K562 (cell line): ENCODE measurements around the gene FKBP11. TPM values are rescaled to one million over a fixed set of nuclear protein-coding genes. Genes with fewer than 3 reads are reported as not detected.
A peak's percentile ranks its signal among the peaks of the same experiment; 100 is the strongest.

Experiments
- ATF7 ChIP-seq: fragments of 450-650 bp; IDR thresholded peaks from 2 replicates; pipeline ENCODE4 v1.7.1; 2014; ENCODE audit warnings: mild to moderate bottlenecking, moderate library complexity
- BHLHE40 ChIP-seq: IDR thresholded peaks from 2 replicates; pipeline ENCODE4 v1.6.1; 2011; ENCODE audit warnings: low read length, improper control_type of control experiment
- CREM ChIP-seq: IDR thresholded peaks from 2 replicates; pipeline ENCODE4 v1.6.1; 2014; ENCODE audit warnings: antibody characterized with exemption, low read depth
- DPF2 ChIP-seq: fragments of 450-650 bp; IDR thresholded peaks from 2 replicates; pipeline ENCODE4 v1.6.1; 2016
- FOXA3 ChIP-seq, 2 experiments: fragments of 450-650 bp in 1 of 2; sonication (generic) in 1 of 2; formaldehyde crosslinking; IDR thresholded peaks in 1 of 2; conservative IDR thresholded peaks in 1 of 2; 2 replicates each; pipeline versions ENCODE4 v1.4.0 to v1.8.0; 2020 to 2022; ENCODE audit warnings: mild to moderate bottlenecking in 2 of 2, missing genetic modification reagents in 1 of 2
- HCFC1 ChIP-seq: IDR thresholded peaks from 2 replicates; pipeline ENCODE4 v1.6.1; 2012; ENCODE audit warnings: low read depth, low read length, improper control_type of control experiment
- KLF6 ChIP-seq: fragments of 250-450 bp; sonication (Bioruptor Pico); IDR thresholded peaks from 2 replicates; pipeline ENCODE4 v1.4.0; 2020; ENCODE audit warnings: mild to moderate bottlenecking, moderate library complexity, borderline replicate concordance
- L3MBTL2 ChIP-seq: fragments of 450-650 bp; IDR thresholded peaks from 2 replicates; pipeline ENCODE4 v1.6.1; 2016; ENCODE audit warnings: mild to moderate bottlenecking, moderate library complexity
- MAZ ChIP-seq, 2 experiments: fragments of 450-650 bp in 1 of 2; sonication (generic) in 1 of 2; formaldehyde crosslinking; IDR thresholded peaks in 1 of 2; conservative IDR thresholded peaks in 1 of 2; 2 replicates each; pipeline versions ENCODE4 v1.4.0 to v1.5.0; 2020; ENCODE audit warnings: mild to moderate bottlenecking in 1 of 2, missing genetic modification reagents in 1 of 2
- MBD2 ChIP-seq: sonication (generic); IDR thresholded peaks from 2 replicates; pipeline ENCODE4 v1.6.1; 2016; ENCODE audit warnings: low read depth, borderline replicate concordance
- RAD21 ChIP-seq, 2 experiments: fragments of 250-450 bp in 1 of 2; fragments of 450-650 bp in 1 of 2; sonication (Bioruptor Pico) in 1 of 2; formaldehyde crosslinking in 1 of 2; IDR thresholded peaks in 1 of 2; conservative IDR thresholded peaks in 1 of 2; 2 replicates each; pipeline versions ENCODE4 v1.4.0 to v1.8.0; 2020 to 2022; ENCODE audit warnings: mild to moderate bottlenecking in 2 of 2, moderate library complexity in 1 of 2
- RCOR1 ChIP-seq, 2 experiments: IDR thresholded peaks; 2 replicates each; pipeline ENCODE4 v1.6.1; 2012; ENCODE audit warnings: low read depth in 2 of 2, low read length in 2 of 2, borderline replicate concordance in 1 of 2, improper control_type of control experiment in 1 of 2
- XRCC5 ChIP-seq: fragments of 200-400 bp; formaldehyde crosslinking; IDR thresholded peaks from 2 replicates; pipeline ENCODE4 v1.6.1; 2017; ENCODE audit warnings: low read depth, mild to moderate bottlenecking, low read length
- ZNF134 ChIP-seq: fragments of 250-450 bp; sonication (Bioruptor Pico); conservative IDR thresholded peaks from 2 replicates; pipeline ENCODE4 v1.4.0; 2020
- polyA plus RNA-seq, 8 experiments: library from polyadenylated mRNA; depleted of rRNA in 4 of 8; stranded (reverse) in 5 of 8; unstranded in 3 of 8; fragments of >200 nt; fragmentation: Nextera tagmentation in 2 of 8; fragmentation: Illumina TruSeq in 1 of 8; extraction: Ambion mirVana in 2 of 8; extraction: Trizol in 1 of 8; gene quantifications; 2 replicates each; pipeline versions ENCODE4 v1.2.1 to v1.2.3, GENCODE V29; 2011 to 2014; ENCODE audit warnings: inconsistent platforms in 1 of 8, missing spikeins in 1 of 8
- total RNA-seq, 7 experiments: library from RNA; depleted of rRNA in 6 of 7; stranded (reverse); fragments of >200 nt in 6 of 7; fragmentation: Illumina TruSeq in 2 of 7; extraction: Trizol in 2 of 7; gene quantifications; 2 replicates each; pipeline versions ENCODE4 v1.2.1 to v1.2.3, GENCODE V29; 2011 to 2021; ENCODE audit warnings: low replicate concordance in 1 of 7
- TF ChIP-seq, protein P1 (sequence below): fragments of 250-450 bp; sonication (Bioruptor Pico); IDR thresholded peaks from 2 replicates; pipeline ENCODE4 v1.4.0; 2020; ENCODE audit warnings: mild to moderate bottlenecking, moderate library complexity, borderline replicate concordance

FKBP11 gene
- total and polyA plus RNA-seq, 9 of the 15 experiments (the other 6 are each of a cell fraction or from before 2014, with no cell fraction given): 1.6 to 8.2 (median 5.8) TPM

DNA sequence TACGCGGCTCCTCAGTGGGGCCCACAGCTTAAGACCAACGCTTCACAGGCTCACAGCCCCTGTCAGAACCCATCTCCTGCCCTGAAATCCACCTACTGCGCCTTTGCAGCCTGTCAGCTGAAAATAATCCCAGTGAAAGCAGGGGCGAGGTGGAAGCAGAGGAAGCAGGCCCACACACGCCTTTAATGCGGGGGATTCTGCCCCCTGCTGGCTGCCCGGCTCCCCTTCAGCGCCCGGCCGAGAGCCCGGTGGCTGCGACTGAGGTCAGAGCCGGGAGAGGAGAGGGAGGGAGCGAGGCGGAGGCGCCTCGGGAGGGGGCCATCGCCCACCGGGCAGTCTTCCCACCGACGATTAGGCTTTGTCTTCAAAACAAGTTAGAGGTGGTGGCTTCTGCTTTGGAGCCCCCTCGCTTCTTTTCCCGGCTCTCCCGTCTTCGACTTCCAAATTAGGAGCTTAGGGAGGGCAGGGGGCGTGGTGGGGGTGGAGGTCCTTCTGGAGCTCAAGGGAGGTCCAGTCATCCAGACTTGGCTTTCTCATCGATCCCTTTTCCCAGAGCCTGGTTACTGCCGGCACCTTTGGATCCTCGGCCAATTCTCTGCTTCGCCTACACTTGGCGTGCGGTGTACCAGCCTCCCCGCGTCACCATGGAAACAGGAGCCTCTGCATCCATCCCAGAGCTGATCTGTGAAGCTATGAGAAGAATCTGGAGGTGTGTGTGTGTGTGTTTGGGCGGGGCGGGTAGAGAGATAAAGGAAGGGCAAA is 34.5 kb downstream of the FKBP11 start (continued):
- TF ChIP-seq, protein P1, sequence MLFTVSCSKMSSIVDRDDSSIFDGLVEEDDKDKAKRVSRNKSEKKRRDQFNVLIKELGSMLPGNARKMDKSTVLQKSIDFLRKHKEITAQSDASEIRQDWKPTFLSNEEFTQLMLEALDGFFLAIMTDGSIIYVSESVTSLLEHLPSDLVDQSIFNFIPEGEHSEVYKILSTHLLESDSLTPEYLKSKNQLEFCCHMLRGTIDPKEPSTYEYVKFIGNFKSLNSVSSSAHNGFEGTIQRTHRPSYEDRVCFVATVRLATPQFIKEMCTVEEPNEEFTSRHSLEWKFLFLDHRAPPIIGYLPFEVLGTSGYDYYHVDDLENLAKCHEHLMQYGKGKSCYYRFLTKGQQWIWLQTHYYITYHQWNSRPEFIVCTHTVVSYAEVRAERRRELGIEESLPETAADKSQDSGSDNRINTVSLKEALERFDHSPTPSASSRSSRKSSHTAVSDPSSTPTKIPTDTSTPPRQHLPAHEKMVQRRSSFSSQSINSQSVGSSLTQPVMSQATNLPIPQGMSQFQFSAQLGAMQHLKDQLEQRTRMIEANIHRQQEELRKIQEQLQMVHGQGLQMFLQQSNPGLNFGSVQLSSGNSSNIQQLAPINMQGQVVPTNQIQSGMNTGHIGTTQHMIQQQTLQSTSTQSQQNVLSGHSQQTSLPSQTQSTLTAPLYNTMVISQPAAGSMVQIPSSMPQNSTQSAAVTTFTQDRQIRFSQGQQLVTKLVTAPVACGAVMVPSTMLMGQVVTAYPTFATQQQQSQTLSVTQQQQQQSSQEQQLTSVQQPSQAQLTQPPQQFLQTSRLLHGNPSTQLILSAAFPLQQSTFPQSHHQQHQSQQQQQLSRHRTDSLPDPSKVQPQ (CRISPR knock-in tag): no peak
- peak in 1 of 2 experiments; percentile 45; a peak in 1 of 4 replicates for TF ChIP-seq RCOR1 (IDR thresholded peaks at IDR 0.05; ENCODE audit: borderline replicate concordance in 1 of 2, low read depth in 2 of 2, low read length in 2 of 2)
- TF ChIP-seq RAD21 (CRISPR knock-in tag; conservative IDR thresholded peaks at IDR 0.05 in 1 of 2, IDR thresholded peaks at IDR 0.05 in 1 of 2): peak; percentile 93 to 95
- no peak for TF ChIP-seq FOXA3 (CRISPR knock-in tag; conservative IDR thresholded peaks at IDR 0.05 in 1 of 2, IDR thresholded peaks at IDR 0.05 in 1 of 2)
- 0 out of 2 replicates have a peak, but pooled peaks have one; percentile 14 for TF ChIP-seq CREM
- TF ChIP-seq L3MBTL2: 0 out of 2 replicates have a peak, but pooled peaks have one; percentile 37
- TF ChIP-seq KLF6 (CRISPR knock-in tag): no peak
- TF ChIP-seq MBD2: no peak
- peak; percentile 26; the same call in 1 of the 2 replicates for TF ChIP-seq ATF7
- TF ChIP-seq HCFC1: 0 out of 2 replicates have a peak, but pooled peaks have one; percentile 16
- TF ChIP-seq ZNF134 (CRISPR knock-in tag): no peak
- TF ChIP-seq XRCC5: peak; percentile 49; the same call in 1 of the 2 replicates
- no peak for TF ChIP-seq DPF2
- TF ChIP-seq BHLHE40: peak; percentile 19; the same call in 1 of the 2 replicates
- TF ChIP-seq MAZ (CRISPR knock-in tag; conservative IDR thresholded peaks at IDR 0.05 in 1 of 2, IDR thresholded peaks at IDR 0.05 in 1 of 2): peak; percentile 36 to 77; a peak in 2 of 4 replicates
